LNCAP (cell line): ENCODE results near the gene OLIG1.

ENCODE experiments used
- TF ChIP-seq, protein P1 (sequence below): fragments of 450-650 bp; IDR thresholded peaks from 2 replicates; pipeline ENCODE4 v1.5.1; 2017; ENCODE audit warnings: mild to moderate bottlenecking

OLIG1 gene

DNA sequence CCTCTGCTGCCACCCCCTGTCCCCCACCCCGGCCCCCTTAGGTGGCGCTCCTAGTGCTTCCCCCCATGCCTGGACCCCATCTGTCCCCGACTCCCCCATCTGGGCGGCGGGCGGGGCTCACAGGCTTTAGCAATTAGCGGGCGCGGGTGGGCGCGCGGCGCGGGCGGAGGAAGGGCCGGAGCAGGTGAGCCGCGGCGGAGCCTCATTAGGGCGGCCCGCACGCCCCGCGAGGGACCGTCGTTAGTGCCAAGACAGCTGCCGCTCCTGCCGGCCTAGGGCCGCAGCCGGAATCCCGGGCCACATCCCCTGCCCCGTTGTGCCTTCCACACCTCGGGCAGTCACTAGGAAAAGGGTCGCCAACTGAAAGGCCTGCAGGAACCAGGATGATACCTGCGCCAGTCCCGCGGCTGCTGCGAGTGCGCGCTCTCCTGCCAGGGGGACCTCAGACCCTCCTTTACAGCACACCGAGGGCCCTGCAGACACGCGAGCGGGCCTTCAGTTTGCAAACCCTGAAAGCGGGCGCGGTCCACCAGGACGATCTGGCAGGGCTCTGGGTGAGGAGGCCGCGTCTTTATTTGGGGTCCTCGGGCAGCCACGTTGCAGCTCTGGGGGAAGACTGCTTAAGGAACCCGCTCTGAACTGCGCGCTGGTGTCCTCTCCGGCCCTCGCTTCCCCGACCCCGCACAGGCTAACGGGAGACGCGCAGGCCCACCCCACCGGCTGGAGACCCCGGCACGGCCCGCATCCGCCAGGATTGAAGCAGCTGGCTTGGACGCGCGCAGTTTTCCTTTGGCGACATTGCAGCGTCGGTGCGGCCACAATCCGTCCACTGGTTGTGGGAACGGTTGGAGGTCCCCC is 36.6 kb upstream of the OLIG1 start:
- TF ChIP-seq, protein P1, sequence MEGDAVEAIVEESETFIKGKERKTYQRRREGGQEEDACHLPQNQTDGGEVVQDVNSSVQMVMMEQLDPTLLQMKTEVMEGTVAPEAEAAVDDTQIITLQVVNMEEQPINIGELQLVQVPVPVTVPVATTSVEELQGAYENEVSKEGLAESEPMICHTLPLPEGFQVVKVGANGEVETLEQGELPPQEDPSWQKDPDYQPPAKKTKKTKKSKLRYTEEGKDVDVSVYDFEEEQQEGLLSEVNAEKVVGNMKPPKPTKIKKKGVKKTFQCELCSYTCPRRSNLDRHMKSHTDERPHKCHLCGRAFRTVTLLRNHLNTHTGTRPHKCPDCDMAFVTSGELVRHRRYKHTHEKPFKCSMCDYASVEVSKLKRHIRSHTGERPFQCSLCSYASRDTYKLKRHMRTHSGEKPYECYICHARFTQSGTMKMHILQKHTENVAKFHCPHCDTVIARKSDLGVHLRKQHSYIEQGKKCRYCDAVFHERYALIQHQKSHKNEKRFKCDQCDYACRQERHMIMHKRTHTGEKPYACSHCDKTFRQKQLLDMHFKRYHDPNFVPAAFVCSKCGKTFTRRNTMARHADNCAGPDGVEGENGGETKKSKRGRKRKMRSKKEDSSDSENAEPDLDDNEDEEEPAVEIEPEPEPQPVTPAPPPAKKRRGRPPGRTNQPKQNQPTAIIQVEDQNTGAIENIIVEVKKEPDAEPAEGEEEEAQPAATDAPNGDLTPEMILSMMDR = no peak

DNA sequence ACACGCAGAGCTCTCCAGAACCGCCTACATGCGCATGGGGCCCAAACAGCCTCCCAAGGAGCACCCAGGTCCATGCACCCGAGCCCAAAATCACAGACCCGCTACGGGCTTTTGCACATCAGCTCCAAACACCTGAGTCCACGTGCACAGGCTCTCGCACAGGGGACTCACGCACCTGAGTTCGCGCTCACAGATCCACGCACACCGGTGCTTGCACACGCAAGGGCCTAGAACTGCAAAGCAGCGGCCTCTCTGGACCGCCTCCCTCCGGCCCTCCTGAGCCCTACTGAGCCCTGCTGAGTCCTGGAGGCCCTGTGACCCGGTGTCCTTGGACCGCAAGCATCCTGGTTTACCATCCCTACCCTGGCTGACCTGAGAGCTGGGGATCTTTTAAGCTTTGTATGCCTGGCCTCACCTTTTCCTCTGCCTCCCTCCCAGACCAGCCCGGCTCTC is 36.0 kb upstream of the OLIG1 start:
- TF ChIP-seq, protein P1 = no peak

DNA sequence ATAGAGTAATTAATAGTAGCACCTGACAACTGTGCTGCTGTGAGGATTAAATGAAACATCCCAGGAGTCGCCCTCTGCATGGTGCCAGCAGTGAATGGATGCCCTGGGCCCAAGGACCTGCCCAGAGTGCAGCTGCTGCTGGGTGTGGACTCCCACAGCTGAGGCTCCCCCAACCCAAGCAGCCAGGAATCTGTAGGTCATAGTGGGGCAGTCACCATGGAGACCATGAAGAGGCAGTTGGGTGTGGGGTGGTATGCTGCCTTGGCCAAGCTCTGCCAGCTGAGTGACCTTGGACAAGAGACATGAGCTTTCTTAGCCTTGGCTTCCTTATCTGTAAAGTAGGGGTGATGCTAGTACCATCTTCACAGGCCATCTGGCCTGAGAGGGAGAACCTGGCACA is 34.8 kb upstream of the OLIG1 start:
- TF ChIP-seq, protein P1 = no peak

- TF ChIP-seq, protein P1 = no peak
These were observed 33.3 kb upstream of the OLIG1 start for GRCh38 chr21:33036430-33037162.

GRCh38 chr21:33037501-33037900 is 32.4 kb upstream of the OLIG1 start:
- TF ChIP-seq, protein P1 = no peak

GRCh38 chr21:33039536-33039935 is 30.4 kb upstream of the OLIG1 start:
- TF ChIP-seq, protein P1 = no peak

DNA sequence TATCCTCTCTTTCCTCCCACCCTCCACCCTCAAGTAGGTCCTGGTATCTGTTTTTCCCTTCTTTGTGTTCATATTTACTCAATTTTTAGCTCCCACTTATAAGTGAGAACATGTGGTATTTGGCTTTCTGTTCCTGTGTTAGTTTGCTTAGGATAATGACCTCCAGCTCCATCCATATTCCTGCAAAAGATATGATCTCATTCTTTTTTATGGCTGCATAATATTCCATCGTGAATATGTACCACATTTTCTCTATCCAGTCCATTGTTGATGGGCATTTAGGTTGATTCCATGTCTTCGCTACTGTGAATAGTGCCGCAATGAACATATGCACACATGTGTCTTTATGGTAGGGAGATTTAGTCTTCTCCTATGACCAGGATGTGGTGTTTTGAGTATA is 29.7 kb upstream of the OLIG1 start:
- TF ChIP-seq, protein P1 = no peak
